ENCODE results near the gene SIL1.
"Not testable (repeated sequence)": the region's sequence is repeated elsewhere in the genome, so short reads cannot be mapped to it uniquely, and the experiment has no call there.

Gene SIL1

GRCh38 chr5:139196296-139196956 is 1.7 kb downstream of the SIL1 start:
- H3K4ac ChIP-seq (ENCODE audit: low read depth, low read length): no peak overlapping the region
- H3K18ac ChIP-seq (ENCODE audit: low read length): no peak overlapping the region
- no peak overlapping the region for H4K5ac ChIP-seq (ENCODE audit: low read length)
- no peak overlapping the region for H3K23ac ChIP-seq (ENCODE audit: low read length)
- no peak overlapping the region for H3K4me2 ChIP-seq (ENCODE audit: low read length)
- H2BK5ac ChIP-seq (ENCODE audit: low read length): no peak overlapping the region
- 100% methylated on average over 1 of the region's 5 CpGs for WGBS (ENCODE audit: extremely low coverage, insufficient coverage, low lambda C conversion rate)
- no peaks in the 10 kb centered on the region for H3K36me3 ChIP-seq (ENCODE audit: control insufficient read depth, insufficient read depth, low read length)
- H3K4me3 ChIP-seq (ENCODE audit: low read length): no peak overlapping the region
- no peak overlapping the region for H3K27ac ChIP-seq (ENCODE audit: low read depth, low read length)
- no peak overlapping the region for H4K8ac ChIP-seq (ENCODE audit: low read depth, low read length)
- no peaks in the 10 kb centered on the region for H3K79me2 ChIP-seq (ENCODE audit: control insufficient read depth, insufficient read depth, low read length)
- H3K4me1 ChIP-seq (ENCODE audit: control insufficient read depth, low read depth, low read length): peaks cover 4% of the 10 kb centered on the region
- H2BK120ac ChIP-seq (ENCODE audit: low read depth, low read length): no peak overlapping the region
- no peaks in the 10 kb centered on the region for H3K79me1 ChIP-seq (ENCODE audit: low read length)
- no peak overlapping the region for H2AK5ac ChIP-seq (ENCODE audit: low read length)
- H2BK15ac ChIP-seq (replicated peaks; ENCODE audit: low read depth): no peak overlapping the region
- no peak overlapping the region for H3K56ac ChIP-seq (ENCODE audit: low read length)
- H3K9ac ChIP-seq (ENCODE audit: low read length): no peak overlapping the region
- no peak for DNase-seq
- no peaks in the 10 kb centered on the region for H3K27me3 ChIP-seq (ENCODE audit: insufficient read depth, low read length, poor library complexity)

GRCh38 chr5:139194486-139194885 is 3.7 kb downstream of the SIL1 start:
- Histone ChIP-seq H2BK15ac (replicated peaks; ENCODE audit: low read depth) (no peak overlapping the region), H2AK5ac (ENCODE audit: low read length) (no peak overlapping the region), H4K8ac (ENCODE audit: low read depth, low read length) (no peak overlapping the region), H3K79me1 (ENCODE audit: low read length) (no peaks in the 10 kb centered on the region), H3K4me1 (ENCODE audit: control insufficient read depth, low read depth, low read length) (peaks cover 4% of the 10 kb centered on the region), H3K27me3 (ENCODE audit: insufficient read depth, low read length, poor library complexity) (no peaks in the 10 kb centered on the region), H3K56ac (ENCODE audit: low read length) (no peak overlapping the region), H2BK120ac (ENCODE audit: low read depth, low read length) (no peak overlapping the region), H3K18ac (ENCODE audit: low read length) (no peak overlapping the region), H3K79me2 (ENCODE audit: control insufficient read depth, insufficient read depth, low read length) (no peaks in the 10 kb centered on the region), H3K4me2 (ENCODE audit: low read length) (no peak overlapping the region), H3K9ac (ENCODE audit: low read length) (no peak overlapping the region), H4K5ac (ENCODE audit: low read length) (no peak overlapping the region), H3K23ac (ENCODE audit: low read length) (no peak overlapping the region), H2BK5ac (ENCODE audit: low read length) (no peak overlapping the region), H3K4me3 (ENCODE audit: low read length) (no peak overlapping the region), H3K36me3 (ENCODE audit: control insufficient read depth, insufficient read depth, low read length) (no peaks in the 10 kb centered on the region), H3K27ac (ENCODE audit: low read depth, low read length) (no peak overlapping the region), H3K4ac (ENCODE audit: low read depth, low read length) (no peak overlapping the region)
- no peak for DNase-seq
- WGBS (ENCODE audit: extremely low coverage, insufficient coverage, low lambda C conversion rate): no CpG with 5 or more reads among the region's 3 CpGs

DNA sequence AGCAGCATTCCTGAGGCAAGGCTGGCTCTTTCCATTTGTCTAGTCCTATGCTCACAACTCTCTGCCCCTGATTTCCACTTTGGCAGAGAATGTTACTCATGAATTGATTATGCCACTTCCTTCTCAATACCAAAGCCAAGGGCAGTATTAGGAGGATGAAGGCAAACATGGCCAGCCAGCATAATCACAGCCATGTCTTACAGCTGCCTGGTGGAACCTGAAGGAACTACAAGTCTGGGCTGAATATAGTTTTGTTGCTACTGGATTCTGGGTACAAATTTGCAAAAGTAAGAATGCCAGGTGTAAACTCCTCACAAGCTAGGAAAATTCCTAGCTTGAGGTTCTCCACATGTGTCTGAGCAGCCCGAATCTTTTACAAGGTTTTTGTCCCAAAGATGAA is 4.2 kb downstream of the SIL1 start:
- no peaks in the 10 kb centered on the region for H3K36me3 ChIP-seq (ENCODE audit: control insufficient read depth, insufficient read depth, low read length)
- H3K27ac ChIP-seq (ENCODE audit: low read depth, low read length): no peak overlapping the region
- H2BK120ac ChIP-seq (ENCODE audit: low read depth, low read length): no peak overlapping the region
- H3K27me3 ChIP-seq (ENCODE audit: insufficient read depth, low read length, poor library complexity): no peaks in the 10 kb centered on the region
- no peak overlapping the region for H3K9ac ChIP-seq (ENCODE audit: low read length)
- no peak overlapping the region for H3K4ac ChIP-seq (ENCODE audit: low read depth, low read length)
- H3K56ac ChIP-seq (ENCODE audit: low read length): no peak overlapping the region
- H2BK5ac ChIP-seq (ENCODE audit: low read length): no peak overlapping the region
- H3K4me1 ChIP-seq (ENCODE audit: control insufficient read depth, low read depth, low read length): peaks cover 4% of the 10 kb centered on the region
- no peak overlapping the region for H3K23ac ChIP-seq (ENCODE audit: low read length)
- no peak overlapping the region for H3K4me3 ChIP-seq (ENCODE audit: low read length)
- H2BK15ac ChIP-seq (replicated peaks; ENCODE audit: low read depth): no peak overlapping the region
- DNase-seq: peak; percentile 45
- no peak overlapping the region for H4K5ac ChIP-seq (ENCODE audit: low read length)
- no peaks in the 10 kb centered on the region for H3K79me1 ChIP-seq (ENCODE audit: low read length)
- no peak overlapping the region for H4K8ac ChIP-seq (ENCODE audit: low read depth, low read length)
- H2AK5ac ChIP-seq (ENCODE audit: low read length): no peak overlapping the region
- H3K79me2 ChIP-seq (ENCODE audit: control insufficient read depth, insufficient read depth, low read length): no peaks in the 10 kb centered on the region
- no CpG with 5 or more reads among the region's 1 CpG for WGBS (ENCODE audit: extremely low coverage, insufficient coverage, low lambda C conversion rate)
- H3K4me2 ChIP-seq (ENCODE audit: low read length): no peak overlapping the region
- H3K18ac ChIP-seq (ENCODE audit: low read length): no peak overlapping the region

GRCh38 chr5:139192906-139193305 is 5.3 kb downstream of the SIL1 start:
- not testable (repeated sequence) for H2AK5ac ChIP-seq (ENCODE audit: low read length); H2BK120ac ChIP-seq (ENCODE audit: low read depth, low read length); H3K9ac ChIP-seq (ENCODE audit: low read length); H3K4me2 ChIP-seq (ENCODE audit: low read length); H3K79me1 ChIP-seq (ENCODE audit: low read length); H3K4ac ChIP-seq (ENCODE audit: low read depth, low read length); H3K56ac ChIP-seq (ENCODE audit: low read length); H2BK15ac ChIP-seq (replicated peaks; ENCODE audit: low read depth); H3K4me3 ChIP-seq (ENCODE audit: low read length); H3K18ac ChIP-seq (ENCODE audit: low read length); H3K36me3 ChIP-seq (ENCODE audit: control insufficient read depth, insufficient read depth, low read length); H3K4me1 ChIP-seq (ENCODE audit: control insufficient read depth, low read depth, low read length); H4K5ac ChIP-seq (ENCODE audit: low read length); H3K27ac ChIP-seq (ENCODE audit: low read depth, low read length); H3K27me3 ChIP-seq (ENCODE audit: insufficient read depth, low read length, poor library complexity); DNase-seq; H3K79me2 ChIP-seq (ENCODE audit: control insufficient read depth, insufficient read depth, low read length); H2BK5ac ChIP-seq (ENCODE audit: low read length); H4K8ac ChIP-seq (ENCODE audit: low read depth, low read length); H3K23ac ChIP-seq (ENCODE audit: low read length)
- WGBS (ENCODE audit: extremely low coverage, insufficient coverage, low lambda C conversion rate): no CpG with 5 or more reads among the region's 4 CpGs

- not testable (repeated sequence) for H3K36me3 ChIP-seq (ENCODE audit: control insufficient read depth, insufficient read depth, low read length); H2BK120ac ChIP-seq (ENCODE audit: low read depth, low read length); H3K27ac ChIP-seq (ENCODE audit: low read depth, low read length); H3K4ac ChIP-seq (ENCODE audit: low read depth, low read length); H3K4me1 ChIP-seq (ENCODE audit: control insufficient read depth, low read depth, low read length); H3K79me1 ChIP-seq (ENCODE audit: low read length); H3K9ac ChIP-seq (ENCODE audit: low read length); DNase-seq; H4K8ac ChIP-seq (ENCODE audit: low read depth, low read length); H4K5ac ChIP-seq (ENCODE audit: low read length); H3K79me2 ChIP-seq (ENCODE audit: control insufficient read depth, insufficient read depth, low read length); H3K4me2 ChIP-seq (ENCODE audit: low read length); H2BK5ac ChIP-seq (ENCODE audit: low read length); H3K18ac ChIP-seq (ENCODE audit: low read length); H3K27me3 ChIP-seq (ENCODE audit: insufficient read depth, low read length, poor library complexity); H2AK5ac ChIP-seq (ENCODE audit: low read length); H3K23ac ChIP-seq (ENCODE audit: low read length); H2BK15ac ChIP-seq (replicated peaks; ENCODE audit: low read depth); H3K56ac ChIP-seq (ENCODE audit: low read length); H3K4me3 ChIP-seq (ENCODE audit: low read length)
- no CpG with 5 or more reads among the region's 3 CpGs for WGBS (ENCODE audit: extremely low coverage, insufficient coverage, low lambda C conversion rate)
Observed at GRCh38 chr5:139191954-139192353, 6.2 kb downstream of the SIL1 start.

GRCh38 chr5:139190125-139190524 is 8.0 kb downstream of the SIL1 start:
- no CpG with 5 or more reads among the region's 3 CpGs for WGBS (ENCODE audit: extremely low coverage, insufficient coverage, low lambda C conversion rate)
- DNase-seq: no peak
- no peak overlapping the region for H3K27ac ChIP-seq (ENCODE audit: low read depth, low read length)

More at GRCh38 chr5:139190125-139190524, 8.0 kb downstream of the SIL1 start:
- no peaks in the 10 kb centered on the region for H3K4me1 ChIP-seq (ENCODE audit: control insufficient read depth, low read depth, low read length)
- H3K4ac ChIP-seq (ENCODE audit: low read depth, low read length): no peak overlapping the region
- H3K79me2 ChIP-seq (ENCODE audit: control insufficient read depth, insufficient read depth, low read length): no peaks in the 10 kb centered on the region
- no peaks in the 10 kb centered on the region for H3K79me1 ChIP-seq (ENCODE audit: low read length)
- H3K56ac ChIP-seq (ENCODE audit: low read length): no peak overlapping the region
- no peaks in the 10 kb centered on the region for H3K27me3 ChIP-seq (ENCODE audit: insufficient read depth, low read length, poor library complexity)
- H2BK120ac ChIP-seq (ENCODE audit: low read depth, low read length): no peak overlapping the region
- no peak overlapping the region for H3K23ac ChIP-seq (ENCODE audit: low read length)
- H2AK5ac ChIP-seq (ENCODE audit: low read length): no peak overlapping the region
- no peak overlapping the region for H3K9ac ChIP-seq (ENCODE audit: low read length)
- no peak overlapping the region for H3K18ac ChIP-seq (ENCODE audit: low read length)
- H3K4me2 ChIP-seq (ENCODE audit: low read length): no peak overlapping the region
- no peak overlapping the region for H4K5ac ChIP-seq (ENCODE audit: low read length)
- H4K8ac ChIP-seq (ENCODE audit: low read depth, low read length): no peak overlapping the region
- H3K4me3 ChIP-seq (ENCODE audit: low read length): no peak overlapping the region
- no peaks in the 10 kb centered on the region for H3K36me3 ChIP-seq (ENCODE audit: control insufficient read depth, insufficient read depth, low read length)
- H2BK15ac ChIP-seq (replicated peaks; ENCODE audit: low read depth): no peak overlapping the region
- no peak overlapping the region for H2BK5ac ChIP-seq (ENCODE audit: low read length)

All from mesendoderm (in vitro differentiated cells).